Neutrophil (primary cell): Measurements from ENCODE around the gene EFNA5.

Source experiments
- H3K27ac ChIP-seq: fragments of 200-600 bp; sonication (generic); 2 replicates; pipeline ENCODE4 v1.5.1; 2016; ENCODE audit warnings: mild to moderate bottlenecking, moderate library complexity
- H3K27me3 ChIP-seq: fragments of 200-600 bp; sonication (generic); 2 replicates; pipeline ENCODE4 v1.6.0; 2016; ENCODE audit warnings: mild to moderate bottlenecking
- H3K36me3 ChIP-seq: fragments of 200-600 bp; sonication (generic); 2 replicates; pipeline ENCODE4 v1.5.1; 2017
- H3K4me1 ChIP-seq, 2 experiments: fragments of 200-600 bp in 1 of 2; sonication (generic) in 1 of 2; 1 replicate in 1 of 2; 2 replicates in 1 of 2; pipeline versions ENCODE4 v1.5.1 to v1.6.1; 2013 to 2016; ENCODE audit warnings: low read depth in 1 of 2, low read length in 1 of 2, mild to moderate bottlenecking in 1 of 2, moderate library complexity in 1 of 2; ENCODE audit not compliant: control insufficient read depth in 1 of 2, insufficient read depth in 1 of 2
- H3K4me3 ChIP-seq, 2 experiments: fragments of 200-600 bp in 1 of 2; sonication (generic) in 1 of 2; 1 replicate in 1 of 2; 2 replicates in 1 of 2; pipeline ENCODE4 v1.5.1; 2013 to 2016; ENCODE audit warnings: low read depth in 1 of 2, low read length in 1 of 2, mild to moderate bottlenecking in 1 of 2, moderate library complexity in 1 of 2
- H3K9me3 ChIP-seq: fragments of 200-600 bp; sonication (generic); 2 replicates; pipeline ENCODE4 v1.5.1; 2016
- CTCF ChIP-seq: fragments of 200-600 bp; sonication (generic); IDR thresholded peaks from 2 replicates; pipeline ENCODE4 v1.5.1; 2016; ENCODE audit warnings: antibody characterized with exemption

Gene EFNA5

GRCh38 chr5:107670932-107671741, at the start of gene EFNA5:
Gene EFNA5 (minus strand): TSS chr5:107670937.
- no peak for TF ChIP-seq CTCF

GRCh38 chr5:107719034-107719606, 48.4 kb upstream of the EFNA5 start:
- H3K27me3 ChIP-seq: no peaks in the 10 kb centered on the region
- no peaks in the 10 kb centered on the region for H3K36me3 ChIP-seq
- no peak overlapping the region for H3K27ac ChIP-seq
- TF ChIP-seq CTCF: no peak
- no peaks in the 10 kb centered on the region for H3K4me1 ChIP-seq
- H3K4me3 ChIP-seq: no peak overlapping the region
- no peaks in the 10 kb centered on the region for H3K9me3 ChIP-seq

More at GRCh38 chr5:107670932-107671741, at the start of gene EFNA5:
- no peaks in the 10 kb centered on the region for H3K36me3 ChIP-seq
- no peaks in the 10 kb centered on the region for H3K9me3 ChIP-seq
- H3K4me1 ChIP-seq: peaks cover 37 to 40% of the 10 kb centered on the region in 2 experiments
- H3K27me3 ChIP-seq: peaks cover 100% of the 10 kb centered on the region
- peak within 1 kb of the TSS; percentile 28 to 58 for H3K4me3 ChIP-seq
- H3K27ac ChIP-seq: no peak within 1 kb of the TSS

- Histone ChIP-seq H3K27me3 (no peaks in the 10 kb centered on the region), H3K27ac (no peak overlapping the region), H3K36me3 (no peaks in the 10 kb centered on the region), H3K4me3 (no peak overlapping the region), H3K4me1 (no peaks in the 10 kb centered on the region), H3K9me3 (no peaks in the 10 kb centered on the region)
- TF ChIP-seq CTCF: no peak
Observed at GRCh38 chr5:107717816-107718215, 47.1 kb upstream of the EFNA5 start.

- no peaks in the 10 kb centered on the region for H3K9me3 ChIP-seq
- no peak for TF ChIP-seq CTCF
- H3K4me1 ChIP-seq: no peaks in the 10 kb centered on the region
- no peak overlapping the region for H3K4me3 ChIP-seq
- no peaks in the 10 kb centered on the region for H3K36me3 ChIP-seq
- no peak overlapping the region for H3K27ac ChIP-seq
- no peaks in the 10 kb centered on the region for H3K27me3 ChIP-seq
Observed at GRCh38 chr5:107713228-107713627, 42.5 kb upstream of the EFNA5 start.

GRCh38 chr5:107712359-107712870, 41.7 kb upstream of the EFNA5 start:
- no peak overlapping the region for H3K4me3 ChIP-seq
- H3K27me3 ChIP-seq: no peaks in the 10 kb centered on the region
- H3K4me1 ChIP-seq: no peaks in the 10 kb centered on the region
- TF ChIP-seq CTCF: no peak
- no peaks in the 10 kb centered on the region for H3K9me3 ChIP-seq
- no peaks in the 10 kb centered on the region for H3K36me3 ChIP-seq
- H3K27ac ChIP-seq: no peak overlapping the region
